Activated CD8-positive, alpha-beta T cell treated with anti-CD3 and anti-CD28 coated beads for 36 hours (primary cell): ENCODE results near the gene SLC4A3. TPM values are rescaled to one million over a fixed set of nuclear protein-coding genes. Genes with fewer than 3 reads are reported as not detected.
A peak's percentile ranks its signal among the peaks of the same experiment; 100 is the strongest.

Experiments used
- ATAC-seq: fragments of 200-7000 bp; cut with Tn5 transposase; one replicate; pipeline ENCODE4 v1.10.0; 2021; ENCODE audit warnings: mild to moderate bottlenecking, moderate library complexity
- CTCF ChIA-PET: fragments of 350-600 bp; sonication (Branson Sonifier 250); formaldehyde crosslinking; loops from one replicate; lab custom pipeline; 2021; ENCODE audit warnings: antibody characterized with exemption; lab: Charles Lee
- POLR2A ChIA-PET: fragments of 350-600 bp; sonication (Branson Sonifier 250); formaldehyde crosslinking; loops from one replicate; lab custom pipeline; 2021; ENCODE audit warnings: antibody characterized with exemption; lab: Charles Lee
- DNase-seq: peaks from one replicate; pipeline ENCODE4 v3.0.0-alpha.2; 2020
- H3K27ac Mint-ChIP-seq: one replicate; pipeline ENCODE4 v1.8.0; 2021; ENCODE audit warnings: mild to moderate bottlenecking, mixed read lengths
- H3K27me3 Mint-ChIP-seq: one replicate; pipeline ENCODE4 v1.8.0; 2021; ENCODE audit warnings: mixed read lengths
- H3K36me3 Mint-ChIP-seq: one replicate; pipeline ENCODE4 v1.8.0; 2021; ENCODE audit warnings: low read depth, mixed read lengths
- H3K4me1 Mint-ChIP-seq: one replicate; pipeline ENCODE4 v1.8.0; 2021; ENCODE audit warnings: low read depth, mixed read lengths
- H3K4me3 Mint-ChIP-seq: one replicate; pipeline ENCODE4 v1.8.0; 2021; ENCODE audit warnings: mild to moderate bottlenecking, moderate library complexity, mixed read lengths
- H3K9me3 Mint-ChIP-seq: one replicate; pipeline ENCODE4 v1.8.0; 2021; ENCODE audit warnings: mixed read lengths
- CTCF ChIP-seq: fragments of 200-600 bp; IDR thresholded peaks from one replicate; pipeline ENCODE4 v1.8.0; 2022; ENCODE audit warnings: antibody characterized with exemption, mild to moderate bottlenecking
- intact Hi-C: fragments of 100-400 bp; cut with micrococcal nuclease; formaldehyde crosslinking; loops from one replicate; pipeline ENCODE4 v1.10.0; 2022
- total RNA-seq, 2 experiments: library from RNA; stranded (reverse); gene quantifications; one replicate each; pipeline ENCODE4 v1.2.3, GENCODE V29; 2021

Gene SLC4A3
- total RNA-seq, 2 experiments from 2014 or later, result not detected

- CTCF ChIA-PET, result interaction anchor here (1.1 to 1.2 kb wide), 2 partner anchors 92 to 220 kb away, joined by 3 read pairs; no protein-coding TSS in a partner anchor
- ATAC-seq, result no peak
- intact Hi-C loops, result no loop called here
These were observed 5.5 kb upstream of the SLC4A3 start for GRCh38 chr2:219621935-219622334.

GRCh38 chr2:219622472-219622871 lies 5.0 kb upstream of the SLC4A3 start:
- CTCF ChIA-PET, result interaction anchor here (1.1 to 1.2 kb wide), 2 partner anchors 93 to 220 kb away, joined by 3 read pairs; no protein-coding TSS in a partner anchor
- no peak overlapping the region for H3K27ac Mint-ChIP-seq
- POLR2A ChIA-PET, result no interaction called here
- H3K27me3 Mint-ChIP-seq, result peaks cover 14% of the 10 kb centered on the region
- TF ChIP-seq CTCF, result no peak
- no peak for ATAC-seq
- DNase-seq, result no peak
- H3K4me1 Mint-ChIP-seq, result no peaks in the 10 kb centered on the region
- no peaks in the 10 kb centered on the region for H3K36me3 Mint-ChIP-seq
- intact Hi-C loops, result no loop called here
- no peak overlapping the region for H3K4me3 Mint-ChIP-seq
- no peaks in the 10 kb centered on the region for H3K9me3 Mint-ChIP-seq

More at GRCh38 chr2:219621935-219622334, 5.5 kb upstream of the SLC4A3 start:
- peaks cover 11% of the 10 kb centered on the region for H3K27me3 Mint-ChIP-seq
- H3K27ac Mint-ChIP-seq, result no peak overlapping the region
- no peak overlapping the region for H3K4me3 Mint-ChIP-seq
- POLR2A ChIA-PET, result no interaction called here
- no peaks in the 10 kb centered on the region for H3K9me3 Mint-ChIP-seq
- DNase-seq, result no peak
- H3K4me1 Mint-ChIP-seq, result no peaks in the 10 kb centered on the region
- H3K36me3 Mint-ChIP-seq, result no peaks in the 10 kb centered on the region
- no peak for TF ChIP-seq CTCF

GRCh38 chr2:219624565-219624964 lies 2.9 kb upstream of the SLC4A3 start:
- ATAC-seq, result no peak
- Mint-ChIP-seq H3K4me3 (no peak overlapping the region), H3K27ac (no peak overlapping the region), H3K36me3 (no peaks in the 10 kb centered on the region), H3K27me3 (peaks cover 20% of the 10 kb centered on the region), H3K9me3 (no peaks in the 10 kb centered on the region), H3K4me1 (no peaks in the 10 kb centered on the region)
- intact Hi-C loops, result no loop called here
- CTCF ChIA-PET, result no interaction called here
- no peak for DNase-seq
- no peak for TF ChIP-seq CTCF
- POLR2A ChIA-PET, result no interaction called here

- Mint-ChIP-seq H3K4me1 (no peaks in the 10 kb centered on the region), H3K36me3 (no peaks in the 10 kb centered on the region), H3K9me3 (no peaks in the 10 kb centered on the region), H3K27me3 (peaks cover 20% of the 10 kb centered on the region), H3K4me3 (no peak overlapping the region), H3K27ac (no peak overlapping the region)
- intact Hi-C loops, result no loop called here
- CTCF ChIA-PET, result interaction anchor here (2.2 kb wide), 1 partner anchor 96 kb away, joined by 6 read pairs; no protein-coding TSS in a partner anchor
- POLR2A ChIA-PET, result no interaction called here
- ATAC-seq, result no peak
- TF ChIP-seq CTCF, result no peak
- no peak for DNase-seq
These were observed 2.3 kb upstream of the SLC4A3 start for GRCh38 chr2:219625179-219625578.

GRCh38 chr2:219626540-219626939 lies 890 bp upstream of the SLC4A3 start:
- H3K27ac Mint-ChIP-seq, result no peak overlapping the region
- no peaks in the 10 kb centered on the region for H3K36me3 Mint-ChIP-seq
- ATAC-seq (no peak), DNase-seq (no peak)
- no peaks in the 10 kb centered on the region for H3K4me1 Mint-ChIP-seq
- H3K4me3 Mint-ChIP-seq, result peak overlapping the region; percentile 55
- intact Hi-C loops, result no loop called here
- H3K27me3 Mint-ChIP-seq, result peaks cover 20% of the 10 kb centered on the region
- TF ChIP-seq CTCF, result no peak
- POLR2A ChIA-PET, result interaction anchor here (0.6 kb wide), 1 partner anchor 239 kb away, joined by 3 read pairs; the partner anchor contains the start of gene DNPEP
- H3K9me3 Mint-ChIP-seq, result no peaks in the 10 kb centered on the region
- CTCF ChIA-PET, result interaction anchor here (1.0 to 2.2 kb wide), 4 partner anchors 16 to 97 kb away, joined by 4 to 6 read pairs (median 4); no protein-coding TSS in a partner anchor
